Dermis microvascular lymphatic vessel endothelial cell (primary cell): ENCODE data around the gene COL4A6. TPM values are rescaled to one million over a fixed set of nuclear protein-coding genes. Genes with fewer than 3 reads are reported as not detected.
"Not testable (repeated sequence)": the region's sequence is repeated elsewhere in the genome, so short reads cannot be mapped to it uniquely, and the experiment has no call there.

Source experiments
- DNase-seq, 2 donors: peaks; one replicate each; pipeline versions ENCODE4 v3.0.0 to v3.0.0-alpha.2; 2010; ENCODE audit warnings: low read depth in 2 of 2
- total RNA-seq: library from RNA; depleted of rRNA; stranded (reverse); fragments of >200 nt; gene quantifications from 2 replicates; pipeline ENCODE4 v1.2.1, GENCODE V29; 2014

COL4A6 gene
- total RNA-seq, 1 donor from 2014 or later: 2.2 TPM

GRCh38 chrX:108399418-108400165 lies 38.6 kb downstream of the COL4A6 start:
- peak in 1 of 2 donors; percentile 65 for DNase-seq

GRCh38 chrX:108397627-108398391 lies 40.4 kb downstream of the COL4A6 start:
- DNase-seq: peak in 1 of 2 donors; percentile 26

GRCh38 chrX:108396986-108397385 lies 41.2 kb downstream of the COL4A6 start:
- no peak for DNase-seq

GRCh38 chrX:108396188-108396891 lies 41.9 kb downstream of the COL4A6 start:
- peak in 1 of 2 donors; percentile 47 for DNase-seq

GRCh38 chrX:108390976-108391717 lies 47.1 kb downstream of the COL4A6 start:
- not testable (repeated sequence) for DNase-seq

- no peak for DNase-seq
Measured at GRCh38 chrX:108384783-108385182, 53.4 kb downstream of the COL4A6 start.

GRCh38 chrX:108380222-108380621 lies 58.0 kb downstream of the COL4A6 start:
- no peak for DNase-seq

GRCh38 chrX:108376821-108377220 lies 61.4 kb downstream of the COL4A6 start:
- DNase-seq: not testable (repeated sequence)

- not testable (repeated sequence) for DNase-seq
Measured at GRCh38 chrX:108375591-108375990, 62.6 kb downstream of the COL4A6 start.

- DNase-seq: no peak
Measured at GRCh38 chrX:108366644-108367406, 71.4 kb downstream of the COL4A6 start.

GRCh38 chrX:108362026-108362425 lies 76.2 kb downstream of the COL4A6 start:
- DNase-seq: peak in 1 of 2 donors; percentile 8

- no peak for DNase-seq
Measured at GRCh38 chrX:108361316-108361715, 76.9 kb downstream of the COL4A6 start.

- DNase-seq: no peak
Measured at GRCh38 chrX:108359806-108360602, 78.2 kb downstream of the COL4A6 start.

GRCh38 chrX:108353452-108353851 lies 84.8 kb downstream of the COL4A6 start:
- no peak for DNase-seq

- DNase-seq: no peak
Measured at GRCh38 chrX:108349210-108349609, 89.0 kb downstream of the COL4A6 start.

GRCh38 chrX:108348525-108348924 lies 89.7 kb downstream of the COL4A6 start:
- DNase-seq: peak in 1 of 2 donors; percentile 5

- DNase-seq: peak; percentile 80 to 92
Measured at GRCh38 chrX:108347800-108348199, 90.4 kb downstream of the COL4A6 start.

- DNase-seq: no peak
Measured at GRCh38 chrX:108344216-108344615, 94.0 kb downstream of the COL4A6 start.

- DNase-seq: no peak
Measured at GRCh38 chrX:108341947-108342346, 96.3 kb downstream of the COL4A6 start.

GRCh38 chrX:108332281-108332680 lies 105.9 kb downstream of the COL4A6 start:
- no peak for DNase-seq
